Limb (tissue), 2 donors: ENCODE data around the gene NOTCH2.
"Not testable (repeated sequence)": the region's sequence is repeated elsewhere in the genome, so short reads cannot be mapped to it uniquely, and the experiment has no call there.

Source experiments
- DNase-seq, 2 donors: peaks; one replicate each; pipeline ENCODE4 v3.0.0-alpha.2; 2016; ENCODE audit errors: extremely low spot score in 2 of 2

NOTCH2 gene

DNA sequence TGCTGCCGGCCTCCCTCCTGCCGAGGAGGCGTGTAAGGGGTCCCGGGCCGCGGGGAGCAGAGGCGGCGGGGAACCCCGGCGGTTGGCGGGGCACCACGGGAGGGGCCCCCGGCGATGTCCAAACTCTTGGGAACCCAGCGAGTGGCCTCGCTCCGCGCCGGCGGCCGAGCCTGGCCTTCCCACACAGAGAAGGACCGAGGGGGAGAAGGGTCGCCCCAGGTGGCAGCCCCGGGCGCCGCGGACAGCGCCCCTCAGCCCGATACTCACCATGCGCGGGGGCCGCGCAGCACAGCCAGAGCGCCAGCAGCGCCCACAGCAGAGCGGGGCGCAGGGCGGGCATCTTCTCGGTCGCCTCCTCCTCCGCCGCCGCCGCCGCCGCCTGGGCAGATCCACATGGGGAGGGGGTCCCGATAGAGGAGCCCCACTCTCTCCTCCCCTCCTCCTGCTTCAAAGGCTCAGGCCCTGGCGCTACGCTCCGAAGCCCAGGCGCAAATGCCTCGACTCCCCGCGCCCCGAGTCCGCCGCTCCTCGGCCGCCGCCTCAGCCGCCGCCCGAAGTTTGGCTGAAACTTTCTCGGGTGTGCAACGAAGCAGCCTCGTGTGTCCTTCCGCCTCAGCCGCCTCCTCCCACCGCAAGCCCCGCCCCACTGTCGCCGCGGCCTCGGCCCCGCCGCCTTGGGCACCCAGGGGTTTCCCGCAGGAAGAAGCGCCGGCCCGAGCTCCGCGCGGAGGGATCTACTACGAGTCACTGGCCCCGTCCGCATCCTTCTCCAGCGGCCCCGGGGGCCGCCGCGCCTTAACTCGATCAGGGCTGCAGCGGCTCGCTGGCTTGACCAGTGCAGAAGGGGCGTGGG is at the start of gene NOTCH2:
Gene NOTCH2, minus strand, starts transcription at position 596 of the 853 bp plus-strand sequence. Its CDS starts 256 bp downstream, at position 340.
- DNase-seq, result peak in 1 of 2 donors; percentile 57

- not testable (repeated sequence) for DNase-seq
These were observed 48.1 kb upstream of the NOTCH2 start for GRCh38 chr1:120117371-120118177.

- not testable (repeated sequence) for DNase-seq
These were observed 46.6 kb upstream of the NOTCH2 start for GRCh38 chr1:120116094-120116493.

- not testable (repeated sequence) for DNase-seq
These were observed 43.7 kb upstream of the NOTCH2 start for GRCh38 chr1:120113134-120113533.

- DNase-seq, result not testable (repeated sequence)
These were observed 42.8 kb upstream of the NOTCH2 start for GRCh38 chr1:120112212-120112611.

DNA sequence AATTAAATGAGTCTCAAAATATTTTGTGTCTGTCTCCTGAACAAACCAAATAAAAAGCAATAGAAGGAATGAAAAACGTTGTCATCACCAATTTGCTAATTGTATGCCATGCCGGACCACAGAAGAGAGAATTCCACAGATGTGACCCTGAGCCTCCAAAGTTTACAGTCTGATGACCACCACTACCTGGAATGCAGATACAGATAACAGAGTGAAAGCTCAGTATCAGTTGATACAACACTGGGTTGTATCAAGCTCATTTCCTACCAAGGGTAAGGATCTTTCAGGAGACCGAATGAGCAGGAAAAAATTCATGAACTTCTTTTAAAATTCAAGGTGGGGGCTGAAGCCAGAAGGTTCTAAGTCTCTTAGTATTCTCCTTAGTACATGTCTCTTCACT is 42.3 kb upstream of the NOTCH2 start:
- not testable (repeated sequence) for DNase-seq

GRCh38 chr1:120111008-120111407 is 41.5 kb upstream of the NOTCH2 start:
- DNase-seq, result not testable (repeated sequence)

- not testable (repeated sequence) for DNase-seq
These were observed 40.2 kb upstream of the NOTCH2 start for GRCh38 chr1:120109656-120110055.

GRCh38 chr1:120109180-120109579 is 39.7 kb upstream of the NOTCH2 start:
- not testable (repeated sequence) for DNase-seq

DNA sequence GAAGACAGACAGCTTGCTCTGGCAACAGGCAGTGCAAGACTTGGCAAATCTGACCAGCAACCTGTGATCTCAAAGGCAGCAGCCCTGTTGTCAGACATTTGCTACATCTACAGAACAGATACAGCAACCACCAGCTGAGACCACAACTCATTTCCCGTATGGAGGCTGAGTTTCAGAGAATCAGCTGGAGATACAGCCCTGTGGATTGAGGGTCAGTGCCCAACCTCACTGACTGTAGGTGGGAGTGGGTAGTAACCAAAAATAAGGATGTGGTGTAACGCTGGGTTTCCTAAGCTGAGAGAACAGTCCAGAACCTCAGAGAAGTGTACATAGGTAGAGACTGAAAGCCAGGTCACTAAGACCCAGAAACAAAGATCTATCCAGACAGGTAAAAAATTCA is 35.8 kb upstream of the NOTCH2 start:
- DNase-seq, result not testable (repeated sequence)

- DNase-seq, result not testable (repeated sequence)
These were observed 34.3 kb upstream of the NOTCH2 start for GRCh38 chr1:120103768-120104167.

- DNase-seq, result not testable (repeated sequence)
These were observed 32.1 kb upstream of the NOTCH2 start for GRCh38 chr1:120101593-120101992.

- DNase-seq, result not testable (repeated sequence)
These were observed 31.1 kb upstream of the NOTCH2 start for GRCh38 chr1:120100590-120100989.

DNA sequence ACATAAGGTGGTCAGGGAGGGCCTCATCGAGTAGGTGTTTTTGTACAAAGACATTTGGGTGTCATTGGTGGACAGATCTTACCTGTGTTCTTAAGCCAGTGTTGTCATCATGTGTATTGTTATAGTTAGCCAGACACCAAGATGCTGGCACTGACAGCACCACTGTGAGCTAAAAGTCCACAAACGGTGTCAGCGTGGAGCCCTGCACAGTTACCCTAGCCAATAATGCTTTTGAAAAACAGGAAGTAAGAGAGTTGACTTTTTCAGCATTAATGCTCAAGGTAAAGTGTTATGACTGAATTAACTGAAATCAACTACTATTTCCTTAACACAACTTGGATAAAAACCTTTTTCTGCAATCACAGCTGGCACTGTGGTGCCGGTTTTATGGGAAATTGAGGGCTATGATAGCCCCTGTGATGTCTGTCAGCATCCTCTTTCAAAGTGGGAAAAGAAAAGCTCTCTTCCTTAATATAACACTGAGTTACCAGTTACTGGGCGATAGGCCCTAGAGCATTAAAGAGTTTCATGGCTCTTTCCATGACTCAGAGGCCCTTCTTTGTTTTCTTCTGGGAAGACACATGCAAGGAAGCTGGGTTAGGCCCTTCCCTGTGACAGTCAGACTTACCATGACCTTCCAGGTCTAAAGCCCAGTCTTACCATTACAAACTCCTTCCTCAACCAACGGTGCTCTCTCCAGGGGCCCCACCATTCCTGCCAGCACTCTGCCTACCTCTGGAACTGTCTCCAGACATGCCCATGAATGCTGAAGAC is 29.7 kb upstream of the NOTCH2 start:
- DNase-seq, result not testable (repeated sequence)

- DNase-seq, result not testable (repeated sequence)
These were observed 27.6 kb upstream of the NOTCH2 start for GRCh38 chr1:120096981-120097545.

DNA sequence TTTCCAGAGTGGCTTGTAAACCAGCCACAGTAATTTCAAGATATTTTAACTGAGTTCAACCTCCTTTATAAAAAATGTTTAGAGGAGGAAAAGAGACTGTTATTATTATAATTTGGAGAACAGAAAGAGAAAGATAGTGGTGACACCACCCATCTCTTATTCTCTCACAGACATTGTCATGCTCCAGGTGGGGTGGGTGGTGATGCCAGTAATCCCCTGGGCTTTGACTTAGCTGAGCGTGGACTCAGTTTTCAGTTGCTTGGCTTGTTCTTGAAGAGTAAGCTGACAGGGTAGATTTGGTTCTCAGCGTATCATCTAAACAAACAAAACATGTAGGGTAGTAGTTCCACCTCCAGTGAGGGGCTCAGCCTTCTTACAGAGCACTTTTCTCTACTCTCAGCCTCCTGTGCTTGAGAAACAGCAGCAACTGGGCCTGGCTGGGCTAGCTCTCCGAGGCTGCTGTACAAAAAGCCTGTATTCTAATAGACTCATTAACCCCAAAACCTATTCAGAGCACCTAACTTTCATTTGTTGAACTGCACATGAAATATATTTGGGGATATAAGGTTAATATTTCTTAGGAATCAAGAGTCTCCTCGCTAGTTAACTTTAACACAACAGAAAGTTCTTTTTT is 24.2 kb upstream of the NOTCH2 start:
- DNase-seq, result not testable (repeated sequence)

DNA sequence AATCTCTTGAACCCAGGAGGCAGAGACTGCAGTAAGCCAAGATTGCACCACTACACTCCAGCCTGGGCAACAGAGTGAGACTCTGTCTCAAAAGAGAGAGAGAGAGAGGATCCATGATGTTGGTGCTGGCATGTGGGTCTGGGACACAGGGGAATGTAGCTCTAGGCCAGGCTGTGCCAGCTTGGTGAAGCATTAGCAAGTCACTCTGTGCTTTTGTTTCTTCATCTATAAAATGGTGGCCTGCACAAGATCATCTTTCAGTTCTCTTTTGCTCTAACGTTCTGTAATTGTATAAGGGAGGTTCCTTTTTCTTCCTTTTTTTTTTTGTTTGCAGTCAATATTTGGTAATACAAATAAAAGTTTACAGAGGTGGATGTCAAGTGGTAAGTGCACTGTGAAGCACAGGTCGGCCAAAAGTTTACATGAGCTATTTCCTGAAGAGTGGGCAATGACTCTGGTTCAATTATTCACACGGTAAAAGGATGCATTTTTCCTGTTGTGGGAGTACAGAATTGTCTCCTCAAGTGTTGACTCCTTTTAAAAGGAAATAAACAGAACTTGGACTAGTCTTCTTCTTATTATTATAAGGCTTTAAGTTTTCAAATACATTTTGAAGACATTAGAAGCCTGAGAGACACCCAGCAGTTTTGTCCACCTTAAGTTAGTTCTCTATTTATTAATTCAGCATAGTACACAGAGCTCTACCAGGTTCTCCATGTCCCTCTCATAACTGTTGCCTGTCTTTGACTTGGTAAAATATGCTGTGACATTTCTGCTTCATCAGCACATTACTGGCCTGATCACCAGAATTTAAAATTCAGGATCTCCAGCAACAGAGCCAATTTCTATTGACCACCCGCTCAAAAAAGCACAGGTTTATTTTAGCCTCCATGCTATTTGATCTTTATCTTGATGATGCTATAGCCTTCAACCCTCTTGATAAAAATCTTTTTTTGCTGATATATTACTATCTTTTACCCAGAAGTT is 23.1 kb upstream of the NOTCH2 start:
- not testable (repeated sequence) for DNase-seq

DNA sequence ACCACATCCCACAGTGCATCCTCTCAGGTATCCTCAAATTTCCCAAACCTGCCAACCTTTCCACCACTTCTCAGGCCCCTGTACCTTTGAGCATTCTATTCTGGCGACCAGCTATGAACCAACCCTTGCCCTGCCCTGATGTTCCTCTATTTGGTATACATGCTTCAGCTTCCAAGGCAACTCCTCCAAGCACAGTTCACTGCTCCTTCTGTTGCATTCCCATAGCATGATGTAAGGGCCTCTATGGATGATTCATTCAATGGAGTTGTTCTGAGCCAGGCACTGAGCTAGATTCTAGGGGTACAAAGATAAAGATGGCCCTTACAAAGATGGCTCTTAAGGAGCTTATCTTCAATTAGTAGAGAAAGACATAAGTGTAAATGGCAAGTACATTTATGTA is 21.4 kb upstream of the NOTCH2 start:
- DNase-seq, result not testable (repeated sequence)

DNA sequence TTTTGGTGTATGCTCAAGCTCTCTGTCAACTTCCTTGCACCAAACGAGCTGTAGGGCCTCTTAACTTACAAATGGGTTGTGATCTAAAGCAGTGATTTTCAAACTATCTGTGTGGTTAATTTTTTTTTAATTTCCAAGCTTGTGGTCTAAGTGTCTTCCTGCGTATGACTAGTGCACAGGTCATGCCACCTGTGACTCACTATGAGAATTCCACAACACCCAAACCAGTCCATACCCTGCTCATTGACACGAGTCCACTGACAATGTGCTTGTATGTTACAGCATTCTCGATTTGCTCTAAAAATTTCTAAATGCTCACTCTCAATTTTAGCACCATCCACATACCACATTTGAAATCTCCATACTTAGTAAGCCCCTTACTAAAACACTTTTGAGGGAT is 18.5 kb upstream of the NOTCH2 start:
- DNase-seq, result not testable (repeated sequence)

GRCh38 chr1:120069920-120070214 is 405 bp upstream of the NOTCH2 start:
- DNase-seq, result not testable (repeated sequence)
